Measurements from ENCODE around the gene POLL.

DNA sequence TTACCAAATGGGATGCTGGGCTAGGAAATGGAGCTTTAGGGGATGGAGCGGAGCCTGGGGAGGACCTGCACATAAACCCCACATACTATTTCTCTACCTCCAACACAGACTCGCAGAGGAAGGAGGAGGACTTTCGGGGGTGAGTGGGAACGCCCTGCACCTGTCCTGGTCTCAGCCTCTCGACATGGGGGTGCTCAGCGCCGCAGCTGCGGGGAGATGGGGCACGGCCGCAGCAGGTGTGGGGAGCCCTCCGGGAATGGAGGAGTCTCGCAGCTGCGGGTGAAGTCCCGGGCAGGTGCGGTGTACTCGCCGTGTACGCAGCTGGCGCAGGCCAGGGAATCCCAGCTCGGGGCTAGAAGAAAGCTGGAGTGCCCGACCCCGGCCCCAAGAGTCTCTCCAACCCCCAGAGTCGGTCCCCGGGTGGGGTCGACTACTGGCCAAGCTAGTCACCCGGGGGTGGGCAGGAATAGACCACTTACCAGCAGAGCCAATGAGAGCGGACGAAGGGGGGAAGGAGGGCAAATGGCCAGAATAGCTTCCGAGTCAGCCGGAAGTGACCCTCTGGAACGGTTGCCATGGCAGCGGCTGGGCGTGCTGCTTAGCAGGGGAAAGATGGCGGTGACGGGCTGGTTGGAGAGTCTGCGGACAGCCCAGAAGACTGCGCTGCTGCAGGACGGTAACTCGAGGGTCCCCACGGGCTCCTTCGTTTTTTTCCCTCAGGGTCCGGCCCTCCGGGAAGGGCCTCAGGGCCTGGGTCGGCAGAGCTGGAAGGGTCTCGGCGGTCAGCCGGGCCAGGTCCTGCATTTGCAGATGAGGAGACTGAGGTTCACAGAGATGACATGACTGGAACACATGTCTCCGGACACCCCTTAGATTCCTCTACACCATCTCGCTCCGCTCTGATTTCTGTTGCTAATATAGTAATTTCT is at the start of gene POLL, which contains the start of gene DPCD:
- TF ChIP-seq, protein P1, sequence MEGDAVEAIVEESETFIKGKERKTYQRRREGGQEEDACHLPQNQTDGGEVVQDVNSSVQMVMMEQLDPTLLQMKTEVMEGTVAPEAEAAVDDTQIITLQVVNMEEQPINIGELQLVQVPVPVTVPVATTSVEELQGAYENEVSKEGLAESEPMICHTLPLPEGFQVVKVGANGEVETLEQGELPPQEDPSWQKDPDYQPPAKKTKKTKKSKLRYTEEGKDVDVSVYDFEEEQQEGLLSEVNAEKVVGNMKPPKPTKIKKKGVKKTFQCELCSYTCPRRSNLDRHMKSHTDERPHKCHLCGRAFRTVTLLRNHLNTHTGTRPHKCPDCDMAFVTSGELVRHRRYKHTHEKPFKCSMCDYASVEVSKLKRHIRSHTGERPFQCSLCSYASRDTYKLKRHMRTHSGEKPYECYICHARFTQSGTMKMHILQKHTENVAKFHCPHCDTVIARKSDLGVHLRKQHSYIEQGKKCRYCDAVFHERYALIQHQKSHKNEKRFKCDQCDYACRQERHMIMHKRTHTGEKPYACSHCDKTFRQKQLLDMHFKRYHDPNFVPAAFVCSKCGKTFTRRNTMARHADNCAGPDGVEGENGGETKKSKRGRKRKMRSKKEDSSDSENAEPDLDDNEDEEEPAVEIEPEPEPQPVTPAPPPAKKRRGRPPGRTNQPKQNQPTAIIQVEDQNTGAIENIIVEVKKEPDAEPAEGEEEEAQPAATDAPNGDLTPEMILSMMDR (IDR thresholded peaks at IDR 0.05) = no peak
- TF ChIP-seq EP300 (IDR thresholded peaks at IDR 0.05) = no peak
- no peak for TF ChIP-seq RAD21 (conservative IDR thresholded peaks at IDR 0.05 in 1 of 2, IDR thresholded peaks at IDR 0.05 in 1 of 2)
- peak; percentile 48; the same call in 1 of the 2 replicates for TF ChIP-seq POLR2A (IDR thresholded peaks at IDR 0.05; ENCODE audit: low read length)
- TF ChIP-seq KDM1A (IDR thresholded peaks at IDR 0.05; ENCODE audit: low read depth) = no peak
- TF ChIP-seq, protein P2, sequence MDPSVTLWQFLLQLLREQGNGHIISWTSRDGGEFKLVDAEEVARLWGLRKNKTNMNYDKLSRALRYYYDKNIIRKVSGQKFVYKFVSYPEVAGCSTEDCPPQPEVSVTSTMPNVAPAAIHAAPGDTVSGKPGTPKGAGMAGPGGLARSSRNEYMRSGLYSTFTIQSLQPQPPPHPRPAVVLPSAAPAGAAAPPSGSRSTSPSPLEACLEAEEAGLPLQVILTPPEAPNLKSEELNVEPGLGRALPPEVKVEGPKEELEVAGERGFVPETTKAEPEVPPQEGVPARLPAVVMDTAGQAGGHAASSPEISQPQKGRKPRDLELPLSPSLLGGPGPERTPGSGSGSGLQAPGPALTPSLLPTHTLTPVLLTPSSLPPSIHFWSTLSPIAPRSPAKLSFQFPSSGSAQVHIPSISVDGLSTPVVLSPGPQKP (IDR thresholded peaks at IDR 0.05; ENCODE audit: low read depth, low read length) = no peak
- no peak for TF ChIP-seq PHF8 (IDR thresholded peaks at IDR 0.05; ENCODE audit: borderline replicate concordance, low read depth)
- TF ChIP-seq KDM5A (IDR thresholded peaks at IDR 0.05) = peak; percentile 90
- no peak for TF ChIP-seq MAFK (IDR thresholded peaks at IDR 0.05; ENCODE audit: partially characterized antibody)
- TF ChIP-seq CHD2 (IDR thresholded peaks at IDR 0.05; ENCODE audit: low read length, partially characterized antibody) = no peak
- TF ChIP-seq, protein P3, sequence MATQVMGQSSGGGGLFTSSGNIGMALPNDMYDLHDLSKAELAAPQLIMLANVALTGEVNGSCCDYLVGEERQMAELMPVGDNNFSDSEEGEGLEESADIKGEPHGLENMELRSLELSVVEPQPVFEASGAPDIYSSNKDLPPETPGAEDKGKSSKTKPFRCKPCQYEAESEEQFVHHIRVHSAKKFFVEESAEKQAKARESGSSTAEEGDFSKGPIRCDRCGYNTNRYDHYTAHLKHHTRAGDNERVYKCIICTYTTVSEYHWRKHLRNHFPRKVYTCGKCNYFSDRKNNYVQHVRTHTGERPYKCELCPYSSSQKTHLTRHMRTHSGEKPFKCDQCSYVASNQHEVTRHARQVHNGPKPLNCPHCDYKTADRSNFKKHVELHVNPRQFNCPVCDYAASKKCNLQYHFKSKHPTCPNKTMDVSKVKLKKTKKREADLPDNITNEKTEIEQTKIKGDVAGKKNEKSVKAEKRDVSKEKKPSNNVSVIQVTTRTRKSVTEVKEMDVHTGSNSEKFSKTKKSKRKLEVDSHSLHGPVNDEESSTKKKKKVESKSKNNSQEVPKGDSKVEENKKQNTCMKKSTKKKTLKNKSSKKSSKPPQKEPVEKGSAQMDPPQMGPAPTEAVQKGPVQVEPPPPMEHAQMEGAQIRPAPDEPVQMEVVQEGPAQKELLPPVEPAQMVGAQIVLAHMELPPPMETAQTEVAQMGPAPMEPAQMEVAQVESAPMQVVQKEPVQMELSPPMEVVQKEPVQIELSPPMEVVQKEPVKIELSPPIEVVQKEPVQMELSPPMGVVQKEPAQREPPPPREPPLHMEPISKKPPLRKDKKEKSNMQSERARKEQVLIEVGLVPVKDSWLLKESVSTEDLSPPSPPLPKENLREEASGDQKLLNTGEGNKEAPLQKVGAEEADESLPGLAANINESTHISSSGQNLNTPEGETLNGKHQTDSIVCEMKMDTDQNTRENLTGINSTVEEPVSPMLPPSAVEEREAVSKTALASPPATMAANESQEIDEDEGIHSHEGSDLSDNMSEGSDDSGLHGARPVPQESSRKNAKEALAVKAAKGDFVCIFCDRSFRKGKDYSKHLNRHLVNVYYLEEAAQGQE (IDR thresholded peaks at IDR 0.05) = no peak
- no peak; the same call in 1 of the 2 replicates for TF ChIP-seq HDAC2 (IDR thresholded peaks at IDR 0.05)
- no peak for TF ChIP-seq NR3C1 (IDR thresholded peaks at IDR 0.05)
- TF ChIP-seq, protein P4, sequence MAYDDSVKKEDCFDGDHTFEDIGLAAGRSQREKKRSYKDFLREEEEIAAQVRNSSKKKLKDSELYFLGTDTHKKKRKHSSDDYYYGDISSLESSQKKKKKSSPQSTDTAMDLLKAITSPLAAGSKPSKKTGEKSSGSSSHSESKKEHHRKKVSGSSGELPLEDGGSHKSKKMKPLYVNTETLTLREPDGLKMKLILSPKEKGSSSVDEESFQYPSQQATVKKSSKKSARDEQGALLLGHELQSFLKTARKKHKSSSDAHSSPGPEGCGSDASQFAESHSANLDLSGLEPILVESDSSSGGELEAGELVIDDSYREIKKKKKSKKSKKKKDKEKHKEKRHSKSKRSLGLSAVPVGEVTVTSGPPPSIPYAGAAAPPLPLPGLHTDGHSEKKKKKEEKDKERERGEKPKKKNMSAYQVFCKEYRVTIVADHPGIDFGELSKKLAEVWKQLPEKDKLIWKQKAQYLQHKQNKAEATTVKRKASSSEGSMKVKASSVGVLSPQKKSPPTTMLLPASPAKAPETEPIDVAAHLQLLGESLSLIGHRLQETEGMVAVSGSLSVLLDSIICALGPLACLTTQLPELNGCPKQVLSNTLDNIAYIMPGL (CRISPR knock-in tag; IDR thresholded peaks at IDR 0.05; ENCODE audit: borderline replicate concordance) = no peak
